ENCODE measurements around the gene POLR3C.

- no peak for TF ChIP-seq U2AF1 (optimal IDR thresholded peaks at IDR 0.05; ENCODE audit: low read depth, low read length)
- TF ChIP-seq, protein P1, sequence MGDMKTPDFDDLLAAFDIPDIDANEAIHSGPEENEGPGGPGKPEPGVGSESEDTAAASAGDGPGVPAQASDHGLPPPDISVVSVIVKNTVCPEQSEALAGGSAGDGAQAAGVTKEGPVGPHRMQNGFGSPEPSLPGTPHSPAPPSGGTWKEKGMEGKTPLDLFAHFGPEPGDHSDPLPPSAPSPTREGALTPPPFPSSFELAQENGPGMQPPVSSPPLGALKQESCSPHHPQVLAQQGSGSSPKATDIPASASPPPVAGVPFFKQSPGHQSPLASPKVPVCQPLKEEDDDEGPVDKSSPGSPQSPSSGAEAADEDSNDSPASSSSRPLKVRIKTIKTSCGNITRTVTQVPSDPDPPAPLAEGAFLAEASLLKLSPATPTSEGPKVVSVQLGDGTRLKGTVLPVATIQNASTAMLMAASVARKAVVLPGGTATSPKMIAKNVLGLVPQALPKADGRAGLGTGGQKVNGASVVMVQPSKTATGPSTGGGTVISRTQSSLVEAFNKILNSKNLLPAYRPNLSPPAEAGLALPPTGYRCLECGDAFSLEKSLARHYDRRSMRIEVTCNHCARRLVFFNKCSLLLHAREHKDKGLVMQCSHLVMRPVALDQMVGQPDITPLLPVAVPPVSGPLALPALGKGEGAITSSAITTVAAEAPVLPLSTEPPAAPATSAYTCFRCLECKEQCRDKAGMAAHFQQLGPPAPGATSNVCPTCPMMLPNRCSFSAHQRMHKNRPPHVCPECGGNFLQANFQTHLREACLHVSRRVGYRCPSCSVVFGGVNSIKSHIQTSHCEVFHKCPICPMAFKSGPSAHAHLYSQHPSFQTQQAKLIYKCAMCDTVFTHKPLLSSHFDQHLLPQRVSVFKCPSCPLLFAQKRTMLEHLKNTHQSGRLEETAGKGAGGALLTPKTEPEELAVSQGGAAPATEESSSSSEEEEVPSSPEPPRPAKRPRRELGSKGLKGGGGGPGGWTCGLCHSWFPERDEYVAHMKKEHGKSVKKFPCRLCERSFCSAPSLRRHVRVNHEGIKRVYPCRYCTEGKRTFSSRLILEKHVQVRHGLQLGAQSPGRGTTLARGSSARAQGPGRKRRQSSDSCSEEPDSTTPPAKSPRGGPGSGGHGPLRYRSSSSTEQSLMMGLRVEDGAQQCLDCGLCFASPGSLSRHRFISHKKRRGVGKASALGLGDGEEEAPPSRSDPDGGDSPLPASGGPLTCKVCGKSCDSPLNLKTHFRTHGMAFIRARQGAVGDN (CRISPR knock-in tag; IDR thresholded peaks at IDR 0.05), result no peak
- no peak for TF ChIP-seq ATF3 (CRISPR knock-in tag; IDR thresholded peaks at IDR 0.05)
- no peak for TF ChIP-seq ATF1 (CRISPR knock-in tag; IDR thresholded peaks at IDR 0.05)
- TF ChIP-seq PTBP1 (IDR thresholded peaks at IDR 0.05; ENCODE audit: low read depth, low read length, poor library complexity, severe bottlenecking), result no peak
- no peak for TF ChIP-seq ZNF878 (CRISPR knock-in tag; IDR thresholded peaks at IDR 0.05)
- TF ChIP-seq DMAP1 (CRISPR knock-in tag; IDR thresholded peaks at IDR 0.05), result no peak
- TF ChIP-seq EP300 (IDR thresholded peaks at IDR 0.05; ENCODE audit: low read depth in 2 of 2, low read length in 2 of 2), result no peak
- TF ChIP-seq EP300 (CRISPR knock-in tag; IDR thresholded peaks at IDR 0.05; ENCODE audit: borderline replicate concordance), result no peak
Measured at GRCh38 chr1:145849356-145850160, 25.6 kb downstream of the POLR3C start.
